IPS-20b (cell line): ENCODE measurements around the gene CDK14.

Experiments
- H3K27ac ChIP-seq: one replicate; pipeline ENCODE4 v1.5.1; 2013; ENCODE audit warnings: low read length
- H3K27me3 ChIP-seq: 2 replicates; pipeline ENCODE4 v1.6.1; 2013; ENCODE audit warnings: mild to moderate bottlenecking, low read length, inconsistent platforms; ENCODE audit not compliant: insufficient read depth
- H3K36me3 ChIP-seq: 2 replicates; pipeline ENCODE4 v1.6.1; 2013; ENCODE audit warnings: low read depth, mild to moderate bottlenecking, inconsistent platforms, low read length, moderate library complexity; ENCODE audit not compliant: insufficient read depth
- H3K4me1 ChIP-seq: 2 replicates; pipeline ENCODE4 v1.6.1; 2013; ENCODE audit warnings: mild to moderate bottlenecking, control low read depth, inconsistent platforms, low read length, moderate library complexity; ENCODE audit not compliant: insufficient read depth
- H3K4me3 ChIP-seq: 2 replicates; pipeline ENCODE4 v1.5.1; 2013; ENCODE audit warnings: mild to moderate bottlenecking, low read length, inconsistent platforms
- H3K9ac ChIP-seq: 2 replicates; pipeline ENCODE4 v1.6.1; 2013; ENCODE audit warnings: low read depth, mild to moderate bottlenecking, inconsistent platforms, low read length, moderate library complexity
- H3K9me3 ChIP-seq: 2 replicates; pipeline ENCODE4 v1.6.1; 2013; ENCODE audit warnings: mild to moderate bottlenecking, low read depth, low read length, inconsistent platforms; ENCODE audit not compliant: insufficient read depth

CDK14 gene

GRCh38 chr7:90857603-90858002 lies 261.5 kb downstream of the CDK14 start:
- Histone ChIP-seq H3K4me1 (no peaks in the 10 kb centered on the region), H3K27ac (no peak overlapping the region), H3K36me3 (no peaks in the 10 kb centered on the region)

GRCh38 chr7:90858546-90858945 lies 262.4 kb downstream of the CDK14 start:
- no peak overlapping the region for H3K9ac ChIP-seq
- H3K27me3 ChIP-seq: no peaks in the 10 kb centered on the region
- no peaks in the 10 kb centered on the region for H3K36me3 ChIP-seq
- no peaks in the 10 kb centered on the region for H3K4me1 ChIP-seq
- no peak overlapping the region for H3K27ac ChIP-seq
- no peaks in the 10 kb centered on the region for H3K9me3 ChIP-seq
- H3K4me3 ChIP-seq: no peak overlapping the region

More at GRCh38 chr7:90857603-90858002, 261.5 kb downstream of the CDK14 start:
- Histone ChIP-seq H3K4me3 (no peak overlapping the region), H3K27me3 (no peaks in the 10 kb centered on the region), H3K9me3 (no peaks in the 10 kb centered on the region), H3K9ac (no peak overlapping the region)

- no peaks in the 10 kb centered on the region for H3K9me3 ChIP-seq
- H3K36me3 ChIP-seq: no peaks in the 10 kb centered on the region
- H3K4me3 ChIP-seq: no peak overlapping the region
- H3K27me3 ChIP-seq: no peaks in the 10 kb centered on the region
- no peaks in the 10 kb centered on the region for H3K4me1 ChIP-seq
- H3K27ac ChIP-seq: no peak overlapping the region
- H3K9ac ChIP-seq: no peak overlapping the region
Measured at GRCh38 chr7:90859521-90859920, 263.4 kb downstream of the CDK14 start.

GRCh38 chr7:90864088-90864487 lies 268.0 kb downstream of the CDK14 start:
- no peaks in the 10 kb centered on the region for H3K27me3 ChIP-seq
- no peaks in the 10 kb centered on the region for H3K9me3 ChIP-seq
- H3K27ac ChIP-seq: no peak overlapping the region
- no peak overlapping the region for H3K9ac ChIP-seq
- H3K36me3 ChIP-seq: no peaks in the 10 kb centered on the region
- H3K4me1 ChIP-seq: no peaks in the 10 kb centered on the region
- H3K4me3 ChIP-seq: no peak overlapping the region

GRCh38 chr7:90869335-90869734 lies 273.2 kb downstream of the CDK14 start:
- Histone ChIP-seq H3K9me3 (no peaks in the 10 kb centered on the region), H3K36me3 (no peaks in the 10 kb centered on the region), H3K4me3 (no peak overlapping the region), H3K9ac (no peak overlapping the region), H3K27me3 (no peaks in the 10 kb centered on the region), H3K4me1 (no peaks in the 10 kb centered on the region), H3K27ac (no peak overlapping the region)

DNA sequence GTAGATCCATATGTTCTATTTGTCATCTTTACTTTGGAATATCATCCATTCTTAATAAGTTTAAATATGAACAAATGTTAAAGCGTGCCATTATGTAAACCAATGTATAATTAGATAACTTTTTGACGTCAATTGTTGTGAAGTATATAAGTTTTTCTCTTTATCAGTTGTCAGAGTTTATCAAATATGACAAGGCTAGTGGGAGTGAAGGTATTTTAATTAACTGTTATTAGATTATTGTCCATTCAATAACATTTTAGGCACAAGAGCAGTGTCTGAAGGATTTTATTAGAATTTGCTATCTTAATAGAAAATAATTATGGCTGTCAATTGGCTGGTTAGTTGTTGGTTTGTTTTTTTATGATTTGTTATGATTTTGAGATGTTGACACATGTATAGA lies 280.6 kb downstream of the CDK14 start:
- no peaks in the 10 kb centered on the region for H3K27me3 ChIP-seq
- no peaks in the 10 kb centered on the region for H3K9me3 ChIP-seq
- no peak overlapping the region for H3K9ac ChIP-seq
- H3K27ac ChIP-seq: no peak overlapping the region
- no peak overlapping the region for H3K4me3 ChIP-seq
- H3K36me3 ChIP-seq: no peaks in the 10 kb centered on the region
- H3K4me1 ChIP-seq: no peaks in the 10 kb centered on the region

DNA sequence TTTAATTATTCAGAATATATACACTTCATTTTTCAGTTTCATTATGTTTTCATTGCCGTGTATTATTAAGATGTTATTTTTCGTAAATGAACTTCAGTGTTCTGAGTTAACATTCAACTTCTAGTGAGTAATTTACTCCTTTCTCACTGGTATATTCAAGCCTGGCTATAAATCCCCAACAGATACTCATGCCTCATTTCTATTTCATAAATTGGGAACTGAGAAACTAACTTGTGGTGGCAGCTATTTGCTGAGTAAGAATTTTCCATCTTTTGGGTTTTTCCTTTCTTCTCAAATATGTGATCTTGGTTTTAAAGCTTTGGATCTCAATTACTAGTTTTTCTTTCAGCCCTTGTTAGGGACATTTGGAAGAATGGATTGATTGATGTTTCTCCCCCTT lies 281.1 kb downstream of the CDK14 start:
- Histone ChIP-seq H3K27me3 (no peaks in the 10 kb centered on the region), H3K36me3 (no peaks in the 10 kb centered on the region), H3K4me1 (no peaks in the 10 kb centered on the region), H3K9ac (no peak overlapping the region), H3K9me3 (no peaks in the 10 kb centered on the region), H3K27ac (no peak overlapping the region), H3K4me3 (no peak overlapping the region)

DNA sequence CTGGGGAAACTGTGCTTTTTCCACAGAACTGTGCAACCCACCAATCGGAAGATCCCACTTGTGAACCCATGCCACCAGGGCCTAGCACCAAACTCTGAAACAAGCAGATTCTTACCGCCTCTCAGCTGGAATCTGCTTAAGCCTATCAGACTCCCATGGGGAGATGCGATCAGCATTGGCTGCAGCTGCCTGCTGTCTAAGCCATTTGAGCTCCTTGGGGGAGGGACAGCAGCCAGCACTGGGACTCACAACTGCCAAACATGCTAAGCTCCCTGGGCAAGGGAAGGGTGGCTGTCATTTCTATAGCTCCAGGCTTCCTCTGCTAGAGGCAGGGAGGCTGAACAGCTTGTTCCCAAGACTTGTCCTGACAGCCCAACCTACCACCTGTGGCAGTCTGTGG lies 283.8 kb downstream of the CDK14 start:
- Histone ChIP-seq H3K9ac (no peak overlapping the region), H3K9me3 (no peaks in the 10 kb centered on the region), H3K27me3 (no peaks in the 10 kb centered on the region), H3K4me3 (no peak overlapping the region), H3K4me1 (no peaks in the 10 kb centered on the region), H3K36me3 (no peaks in the 10 kb centered on the region), H3K27ac (no peak overlapping the region)

DNA sequence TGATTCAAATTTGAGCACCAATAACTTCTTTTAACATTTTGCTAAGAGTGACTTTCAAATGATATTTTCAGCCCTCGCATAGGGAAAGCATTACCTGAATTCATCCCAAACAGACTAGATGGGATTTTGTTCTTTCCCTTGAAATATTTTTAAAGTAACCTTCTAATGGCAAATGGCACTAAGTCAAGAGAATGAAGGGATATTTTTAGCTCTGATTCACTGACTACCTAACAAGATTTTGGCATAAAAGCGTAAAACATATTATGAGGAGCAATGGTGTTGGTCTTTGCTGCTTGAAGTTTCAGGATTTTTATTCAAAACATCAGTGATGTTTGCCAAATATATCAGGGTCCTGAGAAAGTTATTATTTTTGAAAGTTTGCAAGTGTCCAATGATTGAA lies 290.3 kb downstream of the CDK14 start:
- no peaks in the 10 kb centered on the region for H3K9me3 ChIP-seq
- no peak overlapping the region for H3K9ac ChIP-seq
- H3K27ac ChIP-seq: no peak overlapping the region
- no peaks in the 10 kb centered on the region for H3K36me3 ChIP-seq
- H3K27me3 ChIP-seq: no peaks in the 10 kb centered on the region
- H3K4me1 ChIP-seq: no peaks in the 10 kb centered on the region
- H3K4me3 ChIP-seq: no peak overlapping the region

DNA sequence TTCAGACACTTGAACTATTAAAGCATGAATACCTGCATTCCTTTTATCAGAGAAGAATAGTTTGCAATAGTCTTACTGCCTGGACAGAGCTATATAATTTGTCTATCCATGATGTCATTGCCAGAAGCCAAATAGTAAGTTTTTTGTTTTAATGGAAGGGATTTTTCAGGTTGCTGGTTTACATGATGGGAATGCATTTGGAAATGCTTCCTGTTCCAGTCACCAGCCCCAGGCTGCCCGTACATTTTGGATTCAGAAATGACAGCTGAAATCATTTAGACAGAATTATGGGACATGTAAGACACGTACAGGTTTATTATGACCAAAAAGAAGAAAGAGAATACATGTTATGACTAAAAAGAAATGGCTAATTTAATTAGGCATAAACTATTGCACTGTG lies 293.1 kb downstream of the CDK14 start:
- H3K4me1 ChIP-seq: 0 out of 2 replicates have a peak, but pooled peaks cover 4% of the 10 kb centered on the region
- no peak overlapping the region for H3K27ac ChIP-seq
- no peaks in the 10 kb centered on the region for H3K9me3 ChIP-seq
- no peak overlapping the region for H3K4me3 ChIP-seq
- H3K9ac ChIP-seq: no peak overlapping the region
- H3K36me3 ChIP-seq: no peaks in the 10 kb centered on the region
- no peaks in the 10 kb centered on the region for H3K27me3 ChIP-seq

GRCh38 chr7:90889644-90890043 lies 293.5 kb downstream of the CDK14 start:
- Histone ChIP-seq H3K4me1 (0 out of 2 replicates have a peak, but pooled peaks cover 4% of the 10 kb centered on the region), H3K4me3 (no peak overlapping the region)

GRCh38 chr7:90891529-90891928 lies 295.4 kb downstream of the CDK14 start:
- Histone ChIP-seq H3K4me3 (no peak overlapping the region), H3K36me3 (no peaks in the 10 kb centered on the region), H3K27ac (no peak overlapping the region), H3K27me3 (no peaks in the 10 kb centered on the region), H3K9ac (no peak overlapping the region), H3K9me3 (no peaks in the 10 kb centered on the region), H3K4me1 (0 out of 2 replicates have a peak, but pooled peaks cover 4% of the 10 kb centered on the region)

More at GRCh38 chr7:90889644-90890043, 293.5 kb downstream of the CDK14 start:
- H3K27ac ChIP-seq: no peak overlapping the region
- H3K9ac ChIP-seq: no peak overlapping the region
- H3K9me3 ChIP-seq: no peaks in the 10 kb centered on the region
- H3K36me3 ChIP-seq: no peaks in the 10 kb centered on the region
- no peaks in the 10 kb centered on the region for H3K27me3 ChIP-seq

DNA sequence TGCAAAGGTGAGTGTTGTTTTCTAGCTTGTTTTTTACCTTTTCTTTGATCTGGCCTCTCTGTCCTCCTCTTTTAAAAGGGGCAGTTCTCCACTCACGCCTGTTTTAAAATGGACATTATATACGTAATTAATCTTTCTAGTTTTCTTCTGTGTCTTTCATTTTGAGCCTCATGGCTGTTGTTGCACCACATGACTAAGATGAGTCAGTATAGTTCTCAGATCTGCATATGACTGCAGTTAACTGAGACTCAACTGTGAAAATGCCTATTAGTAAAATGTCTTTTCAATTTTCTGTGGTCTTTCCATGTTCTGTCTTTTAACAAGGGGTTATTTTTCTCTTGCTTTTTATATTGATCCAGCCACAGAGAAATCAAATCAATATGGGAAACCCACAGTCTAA lies 296.1 kb downstream of the CDK14 start:
- 0 out of 2 replicates have a peak, but pooled peaks cover 4% of the 10 kb centered on the region for H3K4me1 ChIP-seq
- H3K9ac ChIP-seq: no peak overlapping the region
- no peaks in the 10 kb centered on the region for H3K36me3 ChIP-seq
- H3K27ac ChIP-seq: no peak overlapping the region
- no peaks in the 10 kb centered on the region for H3K9me3 ChIP-seq
- H3K4me3 ChIP-seq: no peak overlapping the region
- no peaks in the 10 kb centered on the region for H3K27me3 ChIP-seq
